ENCODE measurements around the gene KRTAP19-8. TPM values are rescaled to one million over a fixed set of nuclear protein-coding genes. Genes with fewer than 3 reads are reported as not detected.

Gene KRTAP19-8
- polyA plus RNA-seq, 1 donor, result not detected

Other genes starting within 250 kb of the KRTAP19-8 start
- gene KRTAP8-1, start 225.2 kb downstream of the KRTAP19-8 start, polyA plus RNA-seq, result not detected
- gene KRTAP7-1, start 208.7 kb downstream of the KRTAP19-8 start, polyA plus RNA-seq, result not detected
- gene KRTAP11-1, start 156.9 kb downstream of the KRTAP19-8 start, polyA plus RNA-seq, result not detected